Measurements from ENCODE around the gene RABGAP1.

GRCh38 chr9:123127512-123128075 is 186.8 kb downstream of the RABGAP1 start:
- TF ChIP-seq YY1 (IDR thresholded peaks at IDR 0.05) (no peak), REST (IDR thresholded peaks at IDR 0.05) (no peak), TAF1 (conservative IDR thresholded peaks at IDR 0.05) (no peak), RAD21 (IDR thresholded peaks at IDR 0.05) (no peak), RXRA (IDR thresholded peaks at IDR 0.05) (no peak), FOXA1 (IDR thresholded peaks at IDR 0.05) (no peak), JUND (IDR thresholded peaks at IDR 0.05) (no peak), ZBTB33 (IDR thresholded peaks at IDR 0.05) (no peak), GABPA (IDR thresholded peaks at IDR 0.05 in 1 of 2, conservative IDR thresholded peaks at IDR 0.05 in 1 of 2) (no peak)
- TF ChIP-seq, protein P1, sequence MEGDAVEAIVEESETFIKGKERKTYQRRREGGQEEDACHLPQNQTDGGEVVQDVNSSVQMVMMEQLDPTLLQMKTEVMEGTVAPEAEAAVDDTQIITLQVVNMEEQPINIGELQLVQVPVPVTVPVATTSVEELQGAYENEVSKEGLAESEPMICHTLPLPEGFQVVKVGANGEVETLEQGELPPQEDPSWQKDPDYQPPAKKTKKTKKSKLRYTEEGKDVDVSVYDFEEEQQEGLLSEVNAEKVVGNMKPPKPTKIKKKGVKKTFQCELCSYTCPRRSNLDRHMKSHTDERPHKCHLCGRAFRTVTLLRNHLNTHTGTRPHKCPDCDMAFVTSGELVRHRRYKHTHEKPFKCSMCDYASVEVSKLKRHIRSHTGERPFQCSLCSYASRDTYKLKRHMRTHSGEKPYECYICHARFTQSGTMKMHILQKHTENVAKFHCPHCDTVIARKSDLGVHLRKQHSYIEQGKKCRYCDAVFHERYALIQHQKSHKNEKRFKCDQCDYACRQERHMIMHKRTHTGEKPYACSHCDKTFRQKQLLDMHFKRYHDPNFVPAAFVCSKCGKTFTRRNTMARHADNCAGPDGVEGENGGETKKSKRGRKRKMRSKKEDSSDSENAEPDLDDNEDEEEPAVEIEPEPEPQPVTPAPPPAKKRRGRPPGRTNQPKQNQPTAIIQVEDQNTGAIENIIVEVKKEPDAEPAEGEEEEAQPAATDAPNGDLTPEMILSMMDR (IDR thresholded peaks at IDR 0.05; ENCODE audit: low read depth, low read length, missing input control) = no peak
- TF ChIP-seq, protein P2, sequence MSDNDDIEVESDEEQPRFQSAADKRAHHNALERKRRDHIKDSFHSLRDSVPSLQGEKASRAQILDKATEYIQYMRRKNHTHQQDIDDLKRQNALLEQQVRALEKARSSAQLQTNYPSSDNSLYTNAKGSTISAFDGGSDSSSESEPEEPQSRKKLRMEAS (IDR thresholded peaks at IDR 0.05) = no peak
